T-cell (primary cell): ENCODE data around the gene NKAIN4. TPM values are rescaled to one million over a fixed set of nuclear protein-coding genes. Genes with fewer than 3 reads are reported as not detected.

ENCODE experiments used
- ATAC-seq, 4 experiments: fragments of 200-7000 bp in 3 of 4; fragments of 150-1000 bp in 1 of 4; cut with Tn5 transposase; replicated peaks in 1 of 4; 1 replicate in 3 of 4; 2 replicates in 1 of 4; pipeline ENCODE4 v1.10.0; 2021; ENCODE audit warnings: moderate library complexity in 3 of 4, mild to moderate bottlenecking in 2 of 4, moderate number of reproducible peaks in 1 of 4
- CTCF ChIA-PET, 2 donors: fragments of 300-600 bp; sonication (Branson Sonifier 250); formaldehyde crosslinking; loops; one replicate each; lab custom pipeline; 2022; ENCODE audit warnings: antibody characterized with exemption in 2 of 2; lab: Charles Lee
- POLR2A ChIA-PET, 2 donors: fragments of 300-600 bp; sonication (Branson Sonifier 250); formaldehyde crosslinking; loops; one replicate each; lab custom pipeline; 2022; ENCODE audit warnings: antibody characterized with exemption in 2 of 2; lab: Charles Lee
- DNase-seq, 35 experiments: peaks; one replicate each; pipeline versions ENCODE4 v3.0.0 to v3.0.0-alpha.2; 2013 to 2023
- H3K27ac ChIP-seq: one replicate; pipeline ENCODE4 v1.5.1; 2013; ENCODE audit warnings: low read length
- H3K27me3 ChIP-seq, 2 experiments: replicated peaks in 1 of 2; 1 replicate in 1 of 2; 2 replicates in 1 of 2; pipeline versions ENCODE4 v1.6.1 to v1.7.0; 2013; ENCODE audit warnings: low read length in 1 of 2, mixed read lengths in 1 of 2; ENCODE audit not compliant: control insufficient read depth in 2 of 2, insufficient read depth in 2 of 2; ENCODE audit errors: extremely low read depth in 1 of 2
- H3K36me3 ChIP-seq, 2 donors: 1 replicate in 1 of 2; 2 replicates in 1 of 2; pipeline versions ENCODE4 v1.6.1 to v1.7.0; 2013; ENCODE audit warnings: low read length in 1 of 2; ENCODE audit not compliant: control insufficient read depth in 2 of 2, insufficient read depth in 1 of 2; ENCODE audit errors: extremely low read depth in 1 of 2
- H3K4me1 ChIP-seq, 2 experiments: 1 replicate in 1 of 2; 2 replicates in 1 of 2; pipeline versions ENCODE4 v1.6.1 to v1.7.0; 2013; ENCODE audit warnings: low read length in 2 of 2, mixed read lengths in 1 of 2; ENCODE audit not compliant: insufficient read depth in 2 of 2, control insufficient read depth in 1 of 2; ENCODE audit errors: extremely low read depth in 1 of 2
- H3K4me3 ChIP-seq, 2 donors: 1 replicate in 1 of 2; 2 replicates in 1 of 2; pipeline versions ENCODE4 v1.5.1 to v1.7.0; 2013; ENCODE audit warnings: mild to moderate bottlenecking in 2 of 2, low read length in 1 of 2, moderate library complexity in 1 of 2; ENCODE audit not compliant: control insufficient read depth in 1 of 2; ENCODE audit errors: extremely low read depth in 1 of 2
- H3K9me3 ChIP-seq: 2 replicates; pipeline ENCODE4 v1.7.0; 2013
- H3K27ac Mint-ChIP-seq, 2 donors: one replicate each; pipeline ENCODE4 v1.8.0; 2020 to 2021; ENCODE audit warnings: mild to moderate bottlenecking in 2 of 2, mixed read lengths in 2 of 2
- H3K27me3 Mint-ChIP-seq, 2 donors: one replicate each; pipeline ENCODE4 v1.8.0; 2021 to 2022; ENCODE audit warnings: mixed read lengths in 2 of 2
- H3K36me3 Mint-ChIP-seq: one replicate; pipeline ENCODE4 v1.8.0; 2021; ENCODE audit warnings: mixed read lengths
- H3K4me1 Mint-ChIP-seq, 3 donors: one replicate each; pipeline ENCODE4 v1.8.0; 2020 to 2022; ENCODE audit warnings: mixed read lengths in 3 of 3, mild to moderate bottlenecking in 1 of 3
- H3K4me3 Mint-ChIP-seq, 3 donors: one replicate each; pipeline ENCODE4 v1.8.0; 2020 to 2022; ENCODE audit warnings: mild to moderate bottlenecking in 3 of 3, mixed read lengths in 3 of 3, moderate library complexity in 3 of 3
- H3K9me3 Mint-ChIP-seq, 3 donors: one replicate each; pipeline ENCODE4 v1.8.0; 2020 to 2022; ENCODE audit warnings: mixed read lengths in 3 of 3
- WGBS: methylation state at CpG from one replicate; pipeline ENCODE4 v1.1.5; 2013; ENCODE audit warnings: missing lambda C conversion rate; ENCODE audit not compliant: insufficient coverage; 5-methylcytosine and 5-hydroxymethylcytosine counted together
- total RNA-seq, 35 experiments: library from RNA in 6 of 35; stranded (reverse) in 6 of 35; fragments of 120-200 nt in 1 of 35; gene quantifications; one replicate each; pipeline versions ENCODE4 v1.2.1 to v1.2.4 and lab custom pipeline; 2013 to 2026

NKAIN4 gene
- total RNA-seq, 5 donors from 2014 or later (not counting 1 experiment from before 2014, with no cell fraction given): not detected

- Mint-ChIP-seq H3K9me3 (no peaks in the 10 kb centered on the region), H3K27me3 (no peaks in the 10 kb centered on the region), H3K27ac (no peak overlapping the region), H3K4me1 (peaks cover 21 to 34% (median 33%) of the 10 kb centered on the region in 3 donors), H3K36me3 (peaks cover 21% of the 10 kb centered on the region), H3K4me3 (no peak overlapping the region)
- Histone ChIP-seq H3K9me3 (no peaks in the 10 kb centered on the region), H3K4me1 (peaks cover 0 to 6% of the 10 kb centered on the region in 2 experiments), H3K4me3 (no peak overlapping the region), H3K36me3 (peaks cover 4 to 24% of the 10 kb centered on the region in 2 donors), H3K27me3 (no peaks in the 10 kb centered on the region), H3K27ac (no peak overlapping the region)
- POLR2A ChIA-PET: no interaction called here
- CTCF ChIA-PET: no interaction called here
- WGBS: no CpG with 5 or more reads among the region's 4 CpGs
- ATAC-seq: no peak
- DNase-seq: no peak
Measured at GRCh38 chr20:63194797-63195173, 59.5 kb downstream of the NKAIN4 start.

- H3K4me1 Mint-ChIP-seq: peaks cover 16 to 29% (median 28%) of the 10 kb centered on the region in 3 donors
- H3K9me3 Mint-ChIP-seq: no peaks in the 10 kb centered on the region
- Histone ChIP-seq H3K4me1 (peaks cover 0 to 2% of the 10 kb centered on the region in 2 experiments), H3K36me3 (peaks cover 4 to 24% of the 10 kb centered on the region in 2 donors), H3K27me3 (no peaks in the 10 kb centered on the region), H3K4me3 (no peak overlapping the region), H3K9me3 (no peaks in the 10 kb centered on the region), H3K27ac (no peak overlapping the region)
- H3K4me3 Mint-ChIP-seq: no peak overlapping the region
- no peak overlapping the region for H3K27ac Mint-ChIP-seq
- ATAC-seq (no peak), DNase-seq (no peak)
- CTCF ChIA-PET: no interaction called here
- peaks cover 21% of the 10 kb centered on the region for H3K36me3 Mint-ChIP-seq
- 80% methylated on average over 7 of the region's 14 CpGs for WGBS
- POLR2A ChIA-PET: no interaction called here
- H3K27me3 Mint-ChIP-seq: no peaks in the 10 kb centered on the region
Measured at GRCh38 chr20:63194007-63194796, 60.1 kb downstream of the NKAIN4 start.

GRCh38 chr20:63192721-63193120 lies 61.5 kb downstream of the NKAIN4 start:
- 95% methylated on average over 21 of the region's 21 CpGs for WGBS
- ATAC-seq: no peak
- H3K27me3 ChIP-seq: no peaks in the 10 kb centered on the region
- Mint-ChIP-seq H3K36me3 (peaks cover 21% of the 10 kb centered on the region), H3K4me1 (peaks cover 15 to 16% (median 15%) of the 10 kb centered on the region in 3 donors), H3K9me3 (no peaks in the 10 kb centered on the region), H3K27ac (no peak overlapping the region), H3K4me3 (no peak overlapping the region), H3K27me3 (no peaks in the 10 kb centered on the region)
- H3K9me3 ChIP-seq: no peaks in the 10 kb centered on the region
- no peak for DNase-seq
- peaks cover 0 to 3% of the 10 kb centered on the region in 2 experiments for H3K4me1 ChIP-seq
- no peak overlapping the region for H3K27ac ChIP-seq
- no peak overlapping the region for H3K4me3 ChIP-seq
- peaks cover 4 to 24% of the 10 kb centered on the region in 2 donors for H3K36me3 ChIP-seq
- CTCF ChIA-PET: no interaction called here
- POLR2A ChIA-PET: no interaction called here

- Histone ChIP-seq H3K36me3 (peaks cover 4 to 12% of the 10 kb centered on the region in 2 donors), H3K27ac (no peak overlapping the region), H3K4me3 (no peak overlapping the region), H3K4me1 (peaks cover 0 to 3% of the 10 kb centered on the region in 2 experiments), H3K27me3 (no peaks in the 10 kb centered on the region), H3K9me3 (no peaks in the 10 kb centered on the region)
- Mint-ChIP-seq H3K36me3 (peaks cover 17% of the 10 kb centered on the region), H3K27ac (no peak overlapping the region), H3K4me1 (peaks cover 2 to 4% (median 4%) of the 10 kb centered on the region in 3 donors), H3K4me3 (no peak overlapping the region), H3K27me3 (no peaks in the 10 kb centered on the region), H3K9me3 (no peaks in the 10 kb centered on the region)
- WGBS: 87% methylated on average over 13 of the region's 14 CpGs
- CTCF ChIA-PET: no interaction called here
- ATAC-seq (no peak), DNase-seq (no peak)
- POLR2A ChIA-PET: no interaction called here
Measured at GRCh38 chr20:63191400-63191799, 62.9 kb downstream of the NKAIN4 start.

GRCh38 chr20:63190828-63191227 lies 63.4 kb downstream of the NKAIN4 start:
- 94% methylated on average over 20 of the region's 20 CpGs for WGBS
- no peaks in the 10 kb centered on the region for H3K27me3 Mint-ChIP-seq
- peaks cover 14% of the 10 kb centered on the region for H3K36me3 Mint-ChIP-seq
- H3K4me1 ChIP-seq: peaks cover 0 to 3% of the 10 kb centered on the region in 2 experiments
- no peak overlapping the region for H3K27ac Mint-ChIP-seq
- H3K4me3 Mint-ChIP-seq: no peak overlapping the region
- CTCF ChIA-PET: no interaction called here
- no peaks in the 10 kb centered on the region for H3K27me3 ChIP-seq
- ATAC-seq: no peak
- POLR2A ChIA-PET: no interaction called here
- H3K9me3 ChIP-seq: no peaks in the 10 kb centered on the region
- H3K4me1 Mint-ChIP-seq: peaks cover 0 to 2% (median 0%) of the 10 kb centered on the region in 3 donors
- H3K36me3 ChIP-seq: peaks cover 4 to 10% of the 10 kb centered on the region in 2 donors
- H3K27ac ChIP-seq: no peak overlapping the region
- no peaks in the 10 kb centered on the region for H3K9me3 Mint-ChIP-seq
- no peak overlapping the region for H3K4me3 ChIP-seq
- DNase-seq: no peak
